Fibroblast of pulmonary artery (primary cell): ENCODE results near the gene RSPH9.
"Not testable (repeated sequence)": the region's sequence is repeated elsewhere in the genome, so short reads cannot be mapped to it uniquely, and the experiment has no call there.

Experiments
- DNase-seq: peaks from one replicate; pipeline ENCODE4 v3.0.0-alpha.2; 2010; ENCODE audit warnings: low read depth
- H3K4me3 ChIP-seq: replicated peaks from 2 replicates; pipeline ENCODE4 v1.5.1; 2011; ENCODE audit warnings: low read depth, mild to moderate bottlenecking, control low read depth, low read length, moderate library complexity
- TF ChIP-seq, protein P1 (sequence below): IDR thresholded peaks from 2 replicates; pipeline ENCODE4 v1.5.1; 2011; ENCODE audit warnings: mild to moderate bottlenecking, control low read depth, low read length, inconsistent platforms; ENCODE audit errors: missing control alignments

RSPH9 gene

DNA sequence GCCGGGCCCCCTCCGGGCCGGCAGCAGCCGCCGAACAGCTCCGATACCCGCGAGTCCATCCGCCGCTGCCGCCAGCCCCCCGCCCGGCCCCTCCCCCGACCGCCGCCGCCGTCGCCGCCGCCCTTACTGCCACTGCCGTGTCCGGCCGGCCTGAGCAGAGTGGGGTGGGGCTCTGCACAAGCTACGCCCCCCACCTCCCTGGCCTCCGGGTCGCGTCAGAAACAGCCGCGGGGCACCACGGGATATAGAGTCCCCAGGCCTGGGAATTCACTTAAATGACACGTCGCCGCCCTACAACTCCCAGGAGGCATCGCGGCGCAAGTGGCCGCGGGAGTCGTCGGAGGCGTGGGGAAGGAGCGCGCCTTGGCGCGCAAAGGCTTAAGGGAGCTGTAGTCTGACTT, 15.7 kb upstream of the RSPH9 start, which contains the start of gene GTPBP2:
GTPBP2 (minus strand) TSS at position 161 of the 401 bp plus-strand sequence; CDS start at position 59, 102 bp downstream.
- peak; percentile 99 for DNase-seq
- TF ChIP-seq, protein P1, sequence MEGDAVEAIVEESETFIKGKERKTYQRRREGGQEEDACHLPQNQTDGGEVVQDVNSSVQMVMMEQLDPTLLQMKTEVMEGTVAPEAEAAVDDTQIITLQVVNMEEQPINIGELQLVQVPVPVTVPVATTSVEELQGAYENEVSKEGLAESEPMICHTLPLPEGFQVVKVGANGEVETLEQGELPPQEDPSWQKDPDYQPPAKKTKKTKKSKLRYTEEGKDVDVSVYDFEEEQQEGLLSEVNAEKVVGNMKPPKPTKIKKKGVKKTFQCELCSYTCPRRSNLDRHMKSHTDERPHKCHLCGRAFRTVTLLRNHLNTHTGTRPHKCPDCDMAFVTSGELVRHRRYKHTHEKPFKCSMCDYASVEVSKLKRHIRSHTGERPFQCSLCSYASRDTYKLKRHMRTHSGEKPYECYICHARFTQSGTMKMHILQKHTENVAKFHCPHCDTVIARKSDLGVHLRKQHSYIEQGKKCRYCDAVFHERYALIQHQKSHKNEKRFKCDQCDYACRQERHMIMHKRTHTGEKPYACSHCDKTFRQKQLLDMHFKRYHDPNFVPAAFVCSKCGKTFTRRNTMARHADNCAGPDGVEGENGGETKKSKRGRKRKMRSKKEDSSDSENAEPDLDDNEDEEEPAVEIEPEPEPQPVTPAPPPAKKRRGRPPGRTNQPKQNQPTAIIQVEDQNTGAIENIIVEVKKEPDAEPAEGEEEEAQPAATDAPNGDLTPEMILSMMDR, result no peak
- H3K4me3 ChIP-seq, result peak within 1 kb of the TSS; percentile 98

DNA sequence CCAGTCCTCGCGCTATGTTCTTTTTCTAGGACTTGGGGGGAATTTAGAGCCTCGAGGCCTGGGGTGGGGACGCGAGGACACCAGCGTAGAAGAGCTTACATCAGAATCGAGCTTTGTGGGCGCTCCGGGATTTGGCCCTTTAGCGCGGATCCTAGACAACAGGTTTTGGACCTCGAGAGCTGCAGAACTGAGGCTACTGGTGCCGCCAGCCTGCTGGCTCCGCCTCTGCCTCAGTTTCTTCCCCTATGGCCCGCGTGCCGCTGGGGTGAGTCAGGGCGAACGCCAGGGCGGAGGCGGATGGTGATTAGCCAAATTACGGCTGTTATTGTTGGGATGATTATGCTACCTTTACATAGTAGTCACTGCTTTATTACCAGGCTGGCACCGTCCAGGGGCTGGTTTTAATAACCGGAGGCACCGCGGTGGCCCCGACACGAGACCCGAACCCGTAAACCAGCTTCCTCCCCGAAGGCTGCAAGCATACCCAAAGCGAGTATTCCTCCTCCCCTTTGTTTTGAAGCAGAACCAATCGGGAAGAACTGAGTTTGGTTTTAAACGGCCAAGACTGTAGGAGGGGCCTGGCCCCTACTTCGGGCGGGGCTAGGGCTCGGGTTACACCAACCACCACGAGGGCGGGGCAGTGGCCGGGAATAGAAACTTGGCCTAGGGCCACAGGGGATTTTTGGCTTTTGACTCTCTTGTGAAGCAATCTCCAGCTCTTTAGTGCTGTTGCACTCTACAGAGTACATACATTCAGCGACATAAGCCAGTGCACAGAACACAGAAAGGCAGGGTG, 15.1 kb upstream of the RSPH9 start:
- peak; percentile 99 for DNase-seq
- peak overlapping the region; percentile 98 for H3K4me3 ChIP-seq
- TF ChIP-seq, protein P1, result no peak

DNA sequence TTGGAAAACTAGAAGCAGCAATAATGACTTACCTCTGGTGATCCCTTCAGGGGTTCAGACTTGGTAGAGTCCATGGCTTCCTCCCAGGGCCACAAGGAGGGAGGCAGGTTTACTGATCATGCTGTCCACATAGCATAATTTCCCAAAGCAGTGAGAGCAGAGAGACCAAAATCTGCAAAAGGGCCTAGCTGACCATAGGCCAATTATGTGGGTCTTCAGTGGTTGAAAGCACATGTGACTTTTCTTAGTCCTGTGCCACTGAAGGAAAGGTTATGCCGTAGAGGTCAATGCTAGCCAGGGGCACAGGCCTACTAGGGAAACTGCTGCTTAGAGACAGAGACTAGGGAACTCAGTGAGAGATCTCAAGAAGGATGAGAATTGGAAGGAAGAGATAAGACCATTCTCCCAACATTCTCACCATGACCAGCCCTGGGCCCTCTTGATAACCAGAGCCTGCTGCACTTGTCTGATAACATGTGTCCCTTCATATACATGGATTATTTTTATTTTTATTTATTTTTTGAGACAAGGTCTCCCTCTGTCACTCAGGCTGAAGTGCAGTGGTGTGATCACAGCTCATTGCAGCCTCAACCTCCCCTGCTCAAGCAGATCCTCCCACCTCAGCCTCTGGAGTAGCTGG, 13.7 kb upstream of the RSPH9 start:
- TF ChIP-seq, protein P1, result no peak
- DNase-seq, result no peak
- no peak overlapping the region for H3K4me3 ChIP-seq

DNA sequence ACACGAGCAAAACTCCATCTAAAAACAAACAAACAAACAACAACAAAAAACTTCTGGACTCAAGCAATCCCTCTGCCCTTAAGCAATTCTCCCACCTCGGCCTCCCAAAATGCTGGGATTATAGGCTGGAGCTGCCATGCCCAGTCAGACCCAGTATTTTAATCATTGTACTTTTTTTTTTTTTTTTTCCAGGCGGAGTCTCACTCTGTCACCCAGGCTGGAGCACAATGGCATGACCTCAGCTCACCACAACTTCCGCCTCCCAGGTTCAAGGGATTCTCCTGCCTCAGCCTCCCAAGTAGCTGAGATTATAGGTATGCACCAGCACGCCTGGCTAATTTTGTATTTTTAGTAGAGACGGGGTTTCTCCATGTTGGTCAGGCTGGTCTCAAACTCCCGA, 11.8 kb upstream of the RSPH9 start:
- not testable (repeated sequence) for DNase-seq, H3K4me3 ChIP-seq

DNA sequence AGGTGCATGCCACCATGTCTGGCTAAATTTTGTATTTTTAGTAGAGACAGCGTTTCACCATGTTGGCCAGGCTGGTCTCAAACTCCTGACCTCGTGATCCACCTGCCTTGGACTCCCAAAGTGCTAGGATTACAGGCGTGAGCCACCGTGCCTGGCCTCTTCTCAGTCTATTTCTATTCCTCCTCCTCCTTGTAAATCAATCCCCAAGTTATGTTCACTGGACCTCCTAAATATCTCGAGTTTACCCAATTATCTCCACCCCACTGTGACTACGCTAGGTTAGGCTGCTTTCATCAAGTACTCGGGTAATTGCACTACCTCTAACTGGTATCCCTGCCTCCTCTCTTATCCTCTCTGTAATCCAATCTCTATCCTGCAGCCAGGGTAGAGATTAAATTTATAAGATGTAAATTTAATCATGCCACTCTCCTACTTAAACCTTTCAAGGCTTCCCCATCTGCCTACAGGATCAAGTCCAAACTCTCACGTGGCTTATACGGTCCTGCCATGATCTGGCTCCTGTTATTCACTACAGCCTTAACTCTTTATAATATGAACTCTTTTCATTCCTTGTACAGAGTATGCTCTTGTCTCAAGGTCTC, 10.0 kb upstream of the RSPH9 start:
- no peak overlapping the region for H3K4me3 ChIP-seq
- DNase-seq, result no peak
- TF ChIP-seq, protein P1, result no peak

DNA sequence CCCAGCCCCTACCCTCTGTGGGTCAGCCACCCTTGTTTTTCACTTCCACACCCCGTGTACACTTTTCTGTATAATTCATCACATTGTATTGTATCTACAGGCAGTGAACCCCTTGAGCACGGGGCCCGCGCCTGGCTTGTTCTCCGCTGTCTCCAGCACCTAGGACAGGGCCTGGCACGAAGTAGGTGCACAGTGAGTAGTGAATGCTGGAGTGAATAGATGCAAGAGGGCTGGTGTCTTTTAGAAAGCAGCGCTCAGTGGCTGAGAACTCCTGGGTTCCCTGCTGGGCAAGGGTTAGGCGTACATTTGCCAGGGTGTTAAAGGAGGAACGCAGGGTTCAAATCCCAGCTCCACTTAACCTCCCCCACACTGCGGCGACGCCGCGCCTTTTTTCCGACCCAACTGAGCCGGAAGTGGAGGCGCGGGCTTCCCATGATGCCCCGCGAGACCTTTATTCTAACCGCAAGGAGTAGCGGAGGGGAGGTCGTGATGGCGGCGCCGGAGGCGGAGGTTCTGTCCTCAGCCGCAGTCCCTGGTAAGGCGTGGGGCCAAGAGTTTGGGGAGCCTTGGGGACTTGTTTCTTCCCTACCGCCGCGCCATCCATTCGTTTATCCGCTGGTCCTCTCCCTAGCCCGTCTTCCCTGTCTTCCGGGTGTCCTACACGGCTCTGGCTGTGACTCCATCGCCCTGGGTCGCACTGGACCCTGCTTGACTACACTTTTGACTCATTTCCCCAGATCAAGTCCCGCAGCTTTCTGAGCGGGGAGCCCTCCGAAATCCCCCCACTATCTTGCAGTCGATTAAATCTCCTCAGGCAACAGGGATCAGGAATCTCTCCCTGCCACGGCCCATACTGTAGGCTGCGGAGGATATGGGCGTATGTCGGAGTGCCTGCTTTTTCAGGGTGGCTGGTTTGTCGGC, 9.2 kb upstream of the RSPH9 start, which contains the start of gene MAD2L1BP:
MAD2L1BP (plus strand) TSS at position 454 of the 921 bp plus-strand sequence; CDS start at position 490, 36 bp downstream.
- peak; percentile 68 for DNase-seq
- H3K4me3 ChIP-seq, result peak within 1 kb of the TSS; percentile 97
- TF ChIP-seq, protein P1, result no peak

DNA sequence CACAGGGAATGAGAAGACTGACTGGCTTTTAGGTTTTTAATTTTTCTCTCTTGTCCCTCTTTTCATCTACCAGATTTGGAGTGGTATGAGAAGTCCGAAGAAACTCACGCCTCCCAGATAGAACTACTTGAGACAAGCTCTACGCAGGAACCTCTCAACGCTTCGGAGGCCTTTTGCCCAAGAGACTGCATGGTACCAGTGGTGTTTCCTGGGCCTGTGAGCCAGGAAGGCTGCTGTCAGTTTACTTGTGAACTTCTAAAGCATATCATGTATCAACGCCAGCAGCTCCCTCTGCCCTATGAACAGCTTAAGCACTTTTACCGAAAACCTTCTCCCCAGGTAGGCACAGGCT, 8.6 kb upstream of the RSPH9 start:
- TF ChIP-seq, protein P1, result no peak
- H3K4me3 ChIP-seq, result peak overlapping the region; percentile 97
- DNase-seq, result peak; percentile 17
